Activated naive CD4-positive, alpha-beta T cell treated with anti-CD3 and anti-CD28 coated beads, Interleukin-2, amount 50 U/mL, for 16 hours (primary cell): ENCODE results near the gene BRDT.
"Not testable (repeated sequence)": the region's sequence is repeated elsewhere in the genome, so short reads cannot be mapped to it uniquely, and the experiment has no call there.

Source experiments
- DNase-seq: peaks from one replicate; pipeline ENCODE4 v3.0.0-alpha.2; 2020

Gene BRDT

GRCh38 chr1:91997607-91998195 is 48.5 kb downstream of the BRDT start:
- DNase-seq: peak; percentile 34

- DNase-seq: no peak
Observed at GRCh38 chr1:92004129-92004528, 54.9 kb downstream of the BRDT start.

DNA sequence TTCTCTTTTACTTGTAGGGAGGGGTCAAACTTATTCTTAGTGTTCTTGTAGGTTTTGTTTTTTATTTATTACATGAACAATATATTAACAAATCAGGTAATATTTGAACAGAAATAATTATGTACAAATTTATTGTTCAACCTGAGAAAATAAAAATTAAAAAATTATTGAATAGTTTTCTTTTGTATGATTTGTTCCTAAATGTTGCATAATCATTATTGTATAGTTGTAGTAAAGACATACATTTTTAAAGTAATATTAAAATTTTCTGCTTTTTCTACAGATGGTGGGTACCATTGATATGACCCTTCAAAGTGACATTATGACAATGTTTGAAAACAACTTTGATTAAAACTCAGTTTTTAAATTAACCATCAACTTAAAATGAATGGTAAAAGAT is 64.7 kb downstream of the BRDT start:
- DNase-seq: no peak

GRCh38 chr1:92016720-92017316 is 67.6 kb downstream of the BRDT start:
- DNase-seq: no peak

DNA sequence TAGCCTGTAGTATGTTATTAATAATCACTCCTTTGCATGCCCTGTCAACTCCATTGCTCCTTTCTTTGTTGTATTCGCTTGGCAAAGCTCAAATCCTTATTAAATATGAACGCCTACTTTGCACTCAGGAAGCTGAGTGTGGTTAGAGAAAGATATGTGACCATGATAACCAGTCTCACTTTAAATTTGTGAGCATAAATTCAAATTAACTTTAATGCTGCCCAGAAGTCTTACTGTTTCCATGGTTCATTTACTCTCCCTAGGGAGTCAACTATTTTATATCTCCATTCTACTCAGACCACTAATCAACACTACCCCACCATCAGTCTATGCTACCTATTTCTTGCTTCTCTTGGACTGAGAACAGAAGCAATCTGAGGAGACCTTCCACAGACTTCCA is 68.5 kb downstream of the BRDT start:
- DNase-seq: no peak

DNA sequence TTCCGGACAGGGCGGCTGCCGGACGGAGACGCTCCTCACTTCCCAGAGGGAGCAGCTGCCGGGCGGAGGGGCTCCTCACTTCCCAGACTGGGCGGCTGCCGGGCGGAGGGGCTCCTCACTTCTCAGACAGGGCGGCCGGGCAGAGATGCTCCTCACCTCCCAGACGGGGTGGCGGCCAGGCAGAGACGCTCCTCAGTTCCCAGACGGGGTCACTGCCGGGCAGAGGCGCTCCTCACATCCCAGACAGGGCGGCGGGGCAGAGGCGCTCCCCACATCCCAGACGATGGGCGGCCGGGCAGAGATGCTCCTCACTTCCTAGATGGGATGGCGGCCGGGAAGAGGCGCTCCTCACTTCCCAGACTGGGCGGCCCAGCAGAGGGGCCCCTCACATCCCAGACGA is 76.8 kb downstream of the BRDT start:
- not testable (repeated sequence) for DNase-seq

GRCh38 chr1:92026806-92027205 is 77.6 kb downstream of the BRDT start:
- no peak for DNase-seq

GRCh38 chr1:92029241-92029922 is 80.2 kb downstream of the BRDT start:
- no peak for DNase-seq

GRCh38 chr1:92030656-92031107 is 81.5 kb downstream of the BRDT start:
- DNase-seq: no peak

DNA sequence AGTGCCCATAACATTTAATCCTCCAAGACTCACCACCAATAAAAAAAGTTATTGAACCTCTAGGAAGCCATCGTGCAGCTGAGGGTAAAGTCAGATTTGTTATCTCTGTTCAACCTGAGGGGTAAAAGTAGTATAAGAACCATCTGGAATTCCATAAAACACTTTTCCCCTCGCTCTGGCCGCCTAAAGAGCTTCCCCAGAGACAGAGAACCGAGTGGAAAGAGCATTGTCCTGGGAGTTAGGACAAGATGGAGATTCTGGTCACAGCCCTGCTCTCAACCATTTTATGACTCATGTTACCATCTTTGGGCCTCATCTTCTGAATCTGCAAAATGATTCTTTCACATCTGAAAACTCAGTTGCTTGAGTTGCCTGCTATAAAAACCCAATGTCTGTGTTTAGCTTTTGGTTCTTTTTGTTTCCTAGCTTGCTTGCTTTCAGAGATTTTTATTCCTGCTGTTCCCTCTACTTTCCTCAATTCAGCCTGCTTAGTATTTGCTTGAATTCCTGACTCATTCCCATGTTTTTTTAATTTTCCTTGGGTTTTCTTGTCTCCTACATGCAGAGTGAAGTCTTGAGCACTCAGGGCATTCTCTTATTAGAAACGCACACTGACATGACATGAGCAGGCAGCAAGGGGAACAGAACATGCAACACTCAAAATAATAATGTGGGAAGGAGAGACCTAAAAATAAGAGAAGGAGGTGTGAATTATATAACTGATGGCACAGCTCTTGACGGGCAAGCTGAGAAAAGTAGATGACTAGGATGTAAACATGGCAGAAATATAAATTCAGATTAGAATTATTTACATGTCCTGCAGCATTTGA is 82.3 kb downstream of the BRDT start:
- DNase-seq: no peak

GRCh38 chr1:92037400-92037799 is 88.2 kb downstream of the BRDT start:
- DNase-seq: no peak

DNA sequence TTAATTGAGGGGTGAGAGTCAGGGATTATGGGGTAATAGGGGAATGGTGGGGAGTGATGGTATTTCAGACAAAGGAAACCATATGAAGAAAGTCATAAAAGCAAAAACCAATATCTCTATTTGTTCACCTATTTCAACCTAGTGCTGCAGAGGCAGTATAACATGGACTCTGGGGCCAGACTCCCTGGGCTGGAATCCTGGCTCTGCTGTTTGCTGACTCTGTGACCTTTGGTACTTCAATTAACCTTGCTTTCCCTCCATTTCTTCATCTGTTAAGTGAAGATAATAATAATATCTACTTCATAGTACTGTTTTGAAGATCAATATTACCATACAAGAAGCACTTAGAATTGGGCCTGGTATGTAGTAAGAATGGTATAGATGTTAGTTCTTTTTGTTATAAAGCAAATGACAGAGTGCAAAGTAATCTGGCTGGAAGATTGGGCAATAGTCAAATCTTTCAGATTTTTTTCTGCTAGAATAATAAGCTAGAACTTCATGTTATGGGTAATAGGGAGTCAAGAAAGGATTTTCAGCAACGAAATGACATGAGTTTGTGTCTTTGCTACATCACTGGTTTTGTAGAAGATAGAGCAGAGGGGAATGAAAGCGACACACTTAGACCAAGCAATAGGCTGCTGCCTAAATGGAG is 89.6 kb downstream of the BRDT start:
- DNase-seq: no peak

DNA sequence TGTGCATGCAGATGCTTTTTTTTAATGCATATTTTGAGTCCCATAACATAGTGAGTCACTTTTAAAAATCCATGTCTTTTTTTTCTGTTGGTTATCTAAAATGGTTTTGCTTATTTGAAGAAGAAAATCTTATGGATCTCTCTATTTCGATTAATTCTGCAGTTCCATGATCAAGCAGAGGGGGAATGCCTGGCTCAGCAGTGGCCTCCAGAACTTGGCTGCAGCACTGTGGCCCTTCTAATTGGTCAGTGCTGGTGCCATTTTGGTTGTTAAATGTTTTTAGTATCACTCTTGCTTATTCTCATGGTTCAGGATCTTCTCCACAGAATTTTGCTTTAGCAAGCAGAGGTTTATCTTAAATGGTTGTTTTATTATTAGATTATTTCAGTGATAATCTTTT is 91.8 kb downstream of the BRDT start:
- no peak for DNase-seq

DNA sequence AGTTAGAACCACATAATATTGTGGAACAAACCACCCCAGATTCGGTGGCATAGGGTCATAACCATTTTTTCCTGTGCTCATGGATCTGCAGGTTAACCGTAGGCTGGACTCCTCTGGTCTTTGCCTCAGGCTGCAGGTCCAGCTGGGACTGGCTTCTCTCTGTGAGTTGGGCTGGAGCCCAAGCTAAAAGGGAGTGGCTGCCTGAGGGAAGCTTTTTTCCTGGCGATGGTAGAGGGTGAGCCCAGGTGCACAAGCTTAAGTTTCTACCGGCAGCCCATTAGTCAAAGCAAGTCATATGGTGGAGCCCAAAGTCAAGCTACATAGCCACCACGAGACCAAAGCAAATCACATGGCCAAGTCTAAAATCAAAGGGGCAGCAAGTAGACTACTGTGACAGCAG is 94.4 kb downstream of the BRDT start:
- no peak for DNase-seq

GRCh38 chr1:92045766-92046495 is 96.7 kb downstream of the BRDT start:
- DNase-seq: no peak

- DNase-seq: no peak
Observed at GRCh38 chr1:92051948-92052347, 102.7 kb downstream of the BRDT start.
